Activated CD4-positive, alpha-beta T cell treated with anti-CD3 and anti-CD28 coated beads, Interleukin-2, amount 10 ng/mL, durations not matched to agents 7 days and 5 days (primary cell): ENCODE measurements around the gene KSR2. TPM values are rescaled to one million over a fixed set of nuclear protein-coding genes. Genes with fewer than 3 reads are reported as not detected.

Experiments
- CTCF ChIA-PET: fragments of 350-600 bp; sonication (Branson Sonifier 250); formaldehyde crosslinking; loops from one replicate; lab custom pipeline; 2021; ENCODE audit warnings: antibody characterized with exemption; lab: Charles Lee
- POLR2A ChIA-PET: fragments of 350-600 bp; sonication (Branson Sonifier 250); formaldehyde crosslinking; loops from one replicate; lab custom pipeline; 2021; ENCODE audit warnings: antibody characterized with exemption; lab: Charles Lee
- DNase-seq: peaks from one replicate; pipeline ENCODE4 v3.0.0-alpha.2; 2020
- H3K27ac Mint-ChIP-seq: one replicate; pipeline ENCODE4 v1.8.0; 2021; ENCODE audit warnings: mild to moderate bottlenecking, moderate library complexity, mixed read lengths
- H3K27me3 Mint-ChIP-seq: one replicate; pipeline ENCODE4 v1.8.0; 2021; ENCODE audit warnings: mixed read lengths
- H3K36me3 Mint-ChIP-seq: one replicate; pipeline ENCODE4 v1.8.0; 2021; ENCODE audit warnings: low read depth, mixed read lengths
- H3K4me1 Mint-ChIP-seq: one replicate; pipeline ENCODE4 v1.8.0; 2021; ENCODE audit warnings: mixed read lengths
- H3K4me3 Mint-ChIP-seq: one replicate; pipeline ENCODE4 v1.8.0; 2021; ENCODE audit warnings: mild to moderate bottlenecking, moderate library complexity, mixed read lengths
- H3K9me3 Mint-ChIP-seq: one replicate; pipeline ENCODE4 v1.8.0; 2021; ENCODE audit warnings: mixed read lengths
- total RNA-seq, 2 experiments: library from RNA; stranded (reverse); gene quantifications; one replicate each; pipeline ENCODE4 v1.2.3, GENCODE V29; 2021

Gene KSR2
- total RNA-seq, 2 experiments from 2014 or later, result 0.04 to 0.15 TPM

- Mint-ChIP-seq H3K4me3 (no peak overlapping the region), H3K4me1 (no peaks in the 10 kb centered on the region)
- CTCF ChIA-PET, result no interaction called here
These were observed 394.1 kb downstream of the KSR2 start for GRCh38 chr12:117574655-117575054.

GRCh38 chr12:117572755-117573154 lies 396.0 kb downstream of the KSR2 start:
- Mint-ChIP-seq H3K4me3 (no peak overlapping the region), H3K36me3 (no peaks in the 10 kb centered on the region), H3K9me3 (no peaks in the 10 kb centered on the region), H3K27ac (no peak overlapping the region), H3K27me3 (no peaks in the 10 kb centered on the region), H3K4me1 (no peaks in the 10 kb centered on the region)
- DNase-seq, result no peak
- ChIA-PET POLR2A (no interaction called here), CTCF (no interaction called here)

More at GRCh38 chr12:117574655-117575054, 394.1 kb downstream of the KSR2 start:
- no peak for DNase-seq
- POLR2A ChIA-PET, result no interaction called here
- no peak overlapping the region for H3K27ac Mint-ChIP-seq
- no peaks in the 10 kb centered on the region for H3K27me3 Mint-ChIP-seq
- no peaks in the 10 kb centered on the region for H3K9me3 Mint-ChIP-seq
- H3K36me3 Mint-ChIP-seq, result no peaks in the 10 kb centered on the region

- no peaks in the 10 kb centered on the region for H3K36me3 Mint-ChIP-seq
- no peaks in the 10 kb centered on the region for H3K27me3 Mint-ChIP-seq
- CTCF ChIA-PET, result no interaction called here
- H3K4me1 Mint-ChIP-seq, result no peaks in the 10 kb centered on the region
- POLR2A ChIA-PET, result no interaction called here
- no peaks in the 10 kb centered on the region for H3K9me3 Mint-ChIP-seq
- no peak for DNase-seq
- H3K27ac Mint-ChIP-seq, result no peak overlapping the region
- no peak overlapping the region for H3K4me3 Mint-ChIP-seq
These were observed 397.5 kb downstream of the KSR2 start for GRCh38 chr12:117571321-117571720.

DNA sequence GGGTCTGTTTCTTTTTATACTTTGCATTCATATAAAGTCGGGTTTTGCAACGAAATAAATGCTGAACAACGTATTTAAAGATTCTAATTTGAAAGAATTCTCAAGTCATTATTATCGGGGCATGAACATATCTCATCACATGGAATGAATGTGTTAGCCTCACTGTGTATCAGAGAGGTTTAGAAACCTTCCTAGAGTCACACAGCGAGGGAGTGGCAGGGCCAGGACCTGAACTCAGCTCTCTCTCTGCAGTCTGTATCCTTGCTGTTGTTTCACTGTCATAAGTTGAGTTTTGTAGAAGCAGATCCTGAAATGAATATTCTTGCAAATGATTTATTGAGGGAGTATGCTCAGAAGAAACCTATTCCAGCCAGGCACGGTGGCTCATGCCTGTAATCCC lies 398.2 kb downstream of the KSR2 start:
- no peak for DNase-seq
- Mint-ChIP-seq H3K36me3 (no peaks in the 10 kb centered on the region), H3K9me3 (no peaks in the 10 kb centered on the region), H3K4me3 (no peak overlapping the region), H3K4me1 (no peaks in the 10 kb centered on the region), H3K27me3 (no peaks in the 10 kb centered on the region), H3K27ac (no peak overlapping the region)
- ChIA-PET POLR2A (interaction anchor here (0.6 kb wide), 1 partner anchor 13 kb away, joined by 3 read pairs; no protein-coding TSS in a partner anchor), CTCF (no interaction called here)

GRCh38 chr12:117567644-117568216 lies 401.1 kb downstream of the KSR2 start:
- DNase-seq, result no peak
- Mint-ChIP-seq H3K36me3 (no peaks in the 10 kb centered on the region), H3K9me3 (no peaks in the 10 kb centered on the region), H3K27ac (no peak overlapping the region), H3K27me3 (no peaks in the 10 kb centered on the region), H3K4me1 (no peaks in the 10 kb centered on the region), H3K4me3 (no peak overlapping the region)
- CTCF ChIA-PET, result no interaction called here
- POLR2A ChIA-PET, result no interaction called here

DNA sequence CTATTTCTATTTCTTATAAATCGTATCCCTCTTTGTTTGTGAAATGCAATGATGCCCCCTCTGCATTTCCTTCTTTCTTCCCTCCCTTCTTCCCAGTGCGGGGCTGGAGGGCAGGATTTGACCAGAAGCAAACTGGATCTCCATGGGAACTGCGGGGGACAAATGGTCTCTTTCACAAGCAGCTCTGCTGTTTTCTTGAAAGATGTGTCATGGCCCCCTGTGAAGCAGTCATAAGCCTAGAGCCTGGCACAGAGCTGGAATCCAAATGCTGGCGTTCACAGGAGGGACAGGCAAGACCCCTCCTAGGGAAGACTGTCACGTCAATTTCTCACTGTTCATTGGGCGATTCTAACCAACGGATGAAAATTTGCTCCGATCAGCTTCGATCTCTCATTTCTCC lies 403.9 kb downstream of the KSR2 start:
- H3K36me3 Mint-ChIP-seq, result no peaks in the 10 kb centered on the region
- no peak overlapping the region for H3K27ac Mint-ChIP-seq
- ChIA-PET CTCF (no interaction called here), POLR2A (no interaction called here)
- no peaks in the 10 kb centered on the region for H3K4me1 Mint-ChIP-seq
- no peak overlapping the region for H3K4me3 Mint-ChIP-seq
- H3K9me3 Mint-ChIP-seq, result no peaks in the 10 kb centered on the region
- no peaks in the 10 kb centered on the region for H3K27me3 Mint-ChIP-seq
- no peak for DNase-seq

DNA sequence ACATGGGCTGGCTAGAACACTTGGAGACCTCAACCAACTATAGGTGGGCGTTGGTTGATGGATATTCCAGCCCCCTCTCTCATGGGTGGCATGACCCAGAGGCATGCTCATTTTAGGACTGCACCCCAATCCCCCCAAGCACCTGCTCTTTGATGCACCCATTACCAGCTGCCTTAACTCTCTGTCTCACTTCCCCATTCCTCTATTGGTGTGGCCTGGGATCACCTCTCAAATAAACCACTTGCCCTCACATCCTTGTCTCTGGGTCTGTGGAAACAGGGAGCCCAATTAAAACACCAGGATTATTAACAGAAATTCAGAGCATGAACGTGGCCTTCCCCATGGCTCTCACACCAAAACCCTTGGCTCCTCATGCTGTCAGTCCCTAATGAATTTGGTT lies 405.1 kb downstream of the KSR2 start:
- no peak for DNase-seq
- H3K9me3 Mint-ChIP-seq, result no peaks in the 10 kb centered on the region
- no peak overlapping the region for H3K4me3 Mint-ChIP-seq
- no peak overlapping the region for H3K27ac Mint-ChIP-seq
- ChIA-PET POLR2A (no interaction called here), CTCF (no interaction called here)
- no peaks in the 10 kb centered on the region for H3K4me1 Mint-ChIP-seq
- no peaks in the 10 kb centered on the region for H3K27me3 Mint-ChIP-seq
- no peaks in the 10 kb centered on the region for H3K36me3 Mint-ChIP-seq

GRCh38 chr12:117563007-117563406 lies 405.8 kb downstream of the KSR2 start:
- Mint-ChIP-seq H3K4me3 (no peak overlapping the region), H3K27me3 (no peaks in the 10 kb centered on the region), H3K36me3 (no peaks in the 10 kb centered on the region), H3K9me3 (no peaks in the 10 kb centered on the region), H3K27ac (no peak overlapping the region), H3K4me1 (no peaks in the 10 kb centered on the region)
- ChIA-PET CTCF (no interaction called here), POLR2A (no interaction called here)
- DNase-seq, result no peak

- ChIA-PET POLR2A (no interaction called here), CTCF (no interaction called here)
- Mint-ChIP-seq H3K27me3 (no peaks in the 10 kb centered on the region), H3K36me3 (no peaks in the 10 kb centered on the region), H3K4me3 (no peak overlapping the region), H3K9me3 (no peaks in the 10 kb centered on the region), H3K4me1 (no peaks in the 10 kb centered on the region), H3K27ac (no peak overlapping the region)
- DNase-seq, result no peak
These were observed 406.8 kb downstream of the KSR2 start for GRCh38 chr12:117561990-117562389.

- no peaks in the 10 kb centered on the region for H3K36me3 Mint-ChIP-seq
- no peak overlapping the region for H3K4me3 Mint-ChIP-seq
- H3K27ac Mint-ChIP-seq, result no peak overlapping the region
- ChIA-PET POLR2A (no interaction called here), CTCF (no interaction called here)
- no peaks in the 10 kb centered on the region for H3K9me3 Mint-ChIP-seq
- no peak for DNase-seq
- H3K4me1 Mint-ChIP-seq, result no peaks in the 10 kb centered on the region
- H3K27me3 Mint-ChIP-seq, result no peaks in the 10 kb centered on the region
These were observed 408.8 kb downstream of the KSR2 start for GRCh38 chr12:117559978-117560377.

DNA sequence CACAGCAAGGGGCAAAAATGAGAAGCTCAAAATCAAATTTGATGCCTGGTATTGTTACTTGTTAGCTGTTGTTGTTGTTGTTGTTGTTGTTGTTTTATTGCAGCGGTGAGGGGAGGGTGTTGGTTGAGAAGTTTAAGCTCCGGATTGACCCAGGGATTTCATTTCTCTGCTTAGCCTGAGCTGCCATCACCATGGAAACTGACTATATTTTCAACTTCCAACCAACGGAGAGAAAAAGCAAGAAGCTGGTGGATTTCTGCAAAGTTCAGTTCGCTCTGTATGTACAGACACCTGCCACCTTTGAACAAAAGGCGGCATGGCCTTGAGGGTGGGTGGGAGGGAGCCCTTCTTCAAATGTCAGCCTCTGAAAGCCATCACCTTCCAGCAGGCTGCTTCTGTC lies 412.9 kb downstream of the KSR2 start:
- ChIA-PET CTCF (no interaction called here), POLR2A (no interaction called here)
- Mint-ChIP-seq H3K9me3 (peaks cover 14% of the 10 kb centered on the region), H3K36me3 (no peaks in the 10 kb centered on the region), H3K27ac (no peak overlapping the region), H3K4me1 (no peaks in the 10 kb centered on the region), H3K4me3 (no peak overlapping the region), H3K27me3 (no peaks in the 10 kb centered on the region)
- DNase-seq, result no peak

DNA sequence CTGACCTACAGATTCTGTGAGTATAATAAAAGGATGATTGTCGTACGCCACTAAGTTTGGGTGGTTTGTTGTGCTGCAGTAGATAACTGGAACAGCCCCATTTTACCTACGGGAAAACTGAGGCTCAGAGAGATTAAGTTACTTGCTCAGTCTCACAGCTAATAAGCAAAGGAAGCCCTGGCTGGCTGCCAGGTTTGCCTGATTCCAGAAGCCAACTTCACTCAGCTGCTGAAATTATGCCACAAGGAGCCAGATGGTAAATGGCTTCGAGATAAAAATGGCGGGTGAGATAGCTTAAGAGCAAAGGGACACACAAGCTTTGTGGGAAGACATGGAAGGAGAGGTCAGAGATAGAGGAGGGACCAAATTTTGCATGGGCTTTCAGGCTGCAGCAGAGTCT lies 415.8 kb downstream of the KSR2 start:
- POLR2A ChIA-PET, result no interaction called here
- DNase-seq, result no peak
- no peak overlapping the region for H3K4me3 Mint-ChIP-seq
- no peaks in the 10 kb centered on the region for H3K36me3 Mint-ChIP-seq
- H3K27me3 Mint-ChIP-seq, result no peaks in the 10 kb centered on the region
- no peaks in the 10 kb centered on the region for H3K4me1 Mint-ChIP-seq
- CTCF ChIA-PET, result no interaction called here
- no peak overlapping the region for H3K27ac Mint-ChIP-seq
- peaks cover 14% of the 10 kb centered on the region for H3K9me3 Mint-ChIP-seq

GRCh38 chr12:117551665-117552064 lies 417.1 kb downstream of the KSR2 start:
- Mint-ChIP-seq H3K36me3 (no peaks in the 10 kb centered on the region), H3K4me3 (no peak overlapping the region), H3K27ac (no peak overlapping the region), H3K4me1 (no peaks in the 10 kb centered on the region), H3K27me3 (no peaks in the 10 kb centered on the region), H3K9me3 (peaks cover 14% of the 10 kb centered on the region)
- CTCF ChIA-PET, result no interaction called here
- POLR2A ChIA-PET, result no interaction called here
- DNase-seq, result no peak

DNA sequence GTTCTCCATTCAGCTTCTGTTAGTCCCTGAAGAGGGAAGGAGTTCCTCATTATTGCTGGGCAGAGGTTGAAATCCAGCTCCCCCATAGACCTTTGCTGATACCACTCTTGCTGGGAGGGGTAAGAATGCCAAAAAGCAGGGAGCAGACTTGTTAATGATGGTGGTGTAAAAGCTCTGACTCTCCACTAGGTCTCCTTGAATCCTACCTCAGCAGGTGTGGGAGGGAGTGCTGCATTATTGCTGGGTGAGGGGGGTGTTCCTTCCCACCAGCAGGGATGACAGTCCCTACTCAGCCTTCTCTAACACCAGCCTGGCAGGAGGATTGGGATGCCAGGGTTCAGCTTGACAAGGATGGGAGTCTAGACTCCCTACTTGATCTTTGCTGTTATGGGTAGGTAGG lies 421.6 kb downstream of the KSR2 start:
- no peaks in the 10 kb centered on the region for H3K27me3 Mint-ChIP-seq
- H3K36me3 Mint-ChIP-seq, result no peaks in the 10 kb centered on the region
- ChIA-PET CTCF (no interaction called here), POLR2A (no interaction called here)
- no peaks in the 10 kb centered on the region for H3K9me3 Mint-ChIP-seq
- H3K4me3 Mint-ChIP-seq, result no peak overlapping the region
- DNase-seq, result no peak
- no peaks in the 10 kb centered on the region for H3K4me1 Mint-ChIP-seq
- no peak overlapping the region for H3K27ac Mint-ChIP-seq
